LNCAP (cell line): Measurements from ENCODE around the gene OXCT1.

Experiments
- CTCF ChIP-seq: fragments of 450-650 bp; IDR thresholded peaks from 2 replicates; pipeline ENCODE4 v1.5.1; 2017; ENCODE audit warnings: mild to moderate bottlenecking

OXCT1 gene

GRCh38 chr5:41869724-41870626 lies at the start of gene OXCT1:
TSS of gene OXCT1 (minus strand) at chr5:41870425. CDS start at chr5:41870358, 67 bp downstream.
- TF ChIP-seq CTCF: no peak

GRCh38 chr5:41918105-41918504 lies 47.9 kb upstream of the OXCT1 start:
- TF ChIP-seq CTCF: no peak

- no peak for TF ChIP-seq CTCF
Measured at GRCh38 chr5:41908374-41909079, 38.3 kb upstream of the OXCT1 start.

- no peak for TF ChIP-seq CTCF
Measured at GRCh38 chr5:41906151-41906550, 35.9 kb upstream of the OXCT1 start.

GRCh38 chr5:41903892-41904799 lies 33.9 kb upstream of the OXCT1 start, which contains the start of gene RIMOC1:
TSS of gene RIMOC1 (plus strand) at chr5:41904344. CDS start at chr5:41904368, 24 bp downstream.
- no peak for TF ChIP-seq CTCF

- TF ChIP-seq CTCF: no peak
Measured at GRCh38 chr5:41903382-41903891, 33.2 kb upstream of the OXCT1 start.

- no peak for TF ChIP-seq CTCF
Measured at GRCh38 chr5:41896230-41896629, 26.0 kb upstream of the OXCT1 start.
